PC-3 (cell line): ENCODE measurements around the gene ZFHX2.

Experiments
- EZH2phosphoT487 ChIP-seq: fragments of 300-600 bp; sonication (generic); IDR thresholded peaks from 2 replicates; pipeline ENCODE4 v1.6.1; 2018; ENCODE audit warnings: mild to moderate bottlenecking, antibody characterized with exemption, low read length, borderline replicate concordance
- TF ChIP-seq, protein P1 (sequence below): fragments of 300-600 bp; sonication (generic); conservative IDR thresholded peaks from 2 replicates; pipeline ENCODE4 v1.5.1; 2017; ENCODE audit warnings: antibody characterized with exemption, low read depth, mild to moderate bottlenecking, low read length

DNA sequence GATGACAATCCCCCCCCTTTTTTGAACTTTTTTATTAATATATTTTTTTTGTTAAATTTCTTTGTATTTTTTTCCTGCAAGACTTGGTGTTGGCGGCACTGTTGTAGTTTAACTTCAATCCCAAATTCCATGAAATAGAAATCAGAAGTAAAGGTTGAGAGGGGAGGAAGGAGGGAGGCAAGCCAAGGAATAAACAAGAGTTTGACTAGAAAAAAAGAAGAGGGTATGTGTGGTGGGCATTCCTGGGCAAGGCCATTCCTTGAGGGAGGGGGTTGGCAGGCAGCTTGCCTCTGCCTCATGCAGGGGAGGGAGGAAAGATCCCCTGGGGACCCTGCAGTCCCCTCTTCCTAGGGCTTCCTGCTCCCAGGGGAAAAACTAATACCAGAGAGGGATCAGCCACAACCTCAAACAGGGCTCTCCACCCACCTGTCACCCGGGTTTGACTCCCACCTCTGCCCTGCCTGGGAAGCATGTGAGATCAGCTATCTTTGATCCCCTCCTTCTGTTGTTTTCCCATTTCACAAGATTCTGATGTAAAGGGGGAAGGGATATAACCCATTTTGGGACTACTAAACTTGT, 16.5 kb upstream of the ZFHX2 start:
- no peak for TF ChIP-seq EZH2phosphoT487
- TF ChIP-seq, protein P1, sequence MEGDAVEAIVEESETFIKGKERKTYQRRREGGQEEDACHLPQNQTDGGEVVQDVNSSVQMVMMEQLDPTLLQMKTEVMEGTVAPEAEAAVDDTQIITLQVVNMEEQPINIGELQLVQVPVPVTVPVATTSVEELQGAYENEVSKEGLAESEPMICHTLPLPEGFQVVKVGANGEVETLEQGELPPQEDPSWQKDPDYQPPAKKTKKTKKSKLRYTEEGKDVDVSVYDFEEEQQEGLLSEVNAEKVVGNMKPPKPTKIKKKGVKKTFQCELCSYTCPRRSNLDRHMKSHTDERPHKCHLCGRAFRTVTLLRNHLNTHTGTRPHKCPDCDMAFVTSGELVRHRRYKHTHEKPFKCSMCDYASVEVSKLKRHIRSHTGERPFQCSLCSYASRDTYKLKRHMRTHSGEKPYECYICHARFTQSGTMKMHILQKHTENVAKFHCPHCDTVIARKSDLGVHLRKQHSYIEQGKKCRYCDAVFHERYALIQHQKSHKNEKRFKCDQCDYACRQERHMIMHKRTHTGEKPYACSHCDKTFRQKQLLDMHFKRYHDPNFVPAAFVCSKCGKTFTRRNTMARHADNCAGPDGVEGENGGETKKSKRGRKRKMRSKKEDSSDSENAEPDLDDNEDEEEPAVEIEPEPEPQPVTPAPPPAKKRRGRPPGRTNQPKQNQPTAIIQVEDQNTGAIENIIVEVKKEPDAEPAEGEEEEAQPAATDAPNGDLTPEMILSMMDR: no peak
